GM12801 (cell line): ENCODE results near the gene FHIT.

Source experiments
- TF ChIP-seq, protein P1 (sequence below): IDR thresholded peaks from one replicate; pipeline ENCODE4 v1.5.1; 2011; ENCODE audit warnings: control low read depth; ENCODE audit not compliant: insufficient read length; ENCODE audit errors: extremely low read depth

The FHIT gene

DNA sequence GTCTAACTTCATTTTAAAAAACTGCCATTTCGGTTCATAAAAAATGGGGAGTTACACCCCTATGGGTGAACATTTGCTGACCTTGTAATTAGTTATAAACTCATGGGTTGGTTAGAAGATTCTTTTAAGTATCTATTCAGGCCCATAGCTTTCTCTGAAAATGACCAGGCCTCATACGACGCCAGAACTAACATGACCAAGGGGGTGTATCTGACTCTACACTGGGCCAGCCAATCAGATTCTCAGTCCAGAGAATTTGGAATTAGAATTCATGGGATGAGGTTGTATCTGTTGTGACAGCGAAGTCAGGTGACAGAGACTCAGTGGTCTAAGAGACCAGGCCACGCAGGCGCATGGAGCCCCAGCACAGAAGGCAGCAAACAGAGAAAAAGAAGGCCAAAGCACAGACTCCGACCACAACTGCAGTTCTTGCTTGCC, 981.4 kb downstream of the FHIT start:
- TF ChIP-seq, protein P1, sequence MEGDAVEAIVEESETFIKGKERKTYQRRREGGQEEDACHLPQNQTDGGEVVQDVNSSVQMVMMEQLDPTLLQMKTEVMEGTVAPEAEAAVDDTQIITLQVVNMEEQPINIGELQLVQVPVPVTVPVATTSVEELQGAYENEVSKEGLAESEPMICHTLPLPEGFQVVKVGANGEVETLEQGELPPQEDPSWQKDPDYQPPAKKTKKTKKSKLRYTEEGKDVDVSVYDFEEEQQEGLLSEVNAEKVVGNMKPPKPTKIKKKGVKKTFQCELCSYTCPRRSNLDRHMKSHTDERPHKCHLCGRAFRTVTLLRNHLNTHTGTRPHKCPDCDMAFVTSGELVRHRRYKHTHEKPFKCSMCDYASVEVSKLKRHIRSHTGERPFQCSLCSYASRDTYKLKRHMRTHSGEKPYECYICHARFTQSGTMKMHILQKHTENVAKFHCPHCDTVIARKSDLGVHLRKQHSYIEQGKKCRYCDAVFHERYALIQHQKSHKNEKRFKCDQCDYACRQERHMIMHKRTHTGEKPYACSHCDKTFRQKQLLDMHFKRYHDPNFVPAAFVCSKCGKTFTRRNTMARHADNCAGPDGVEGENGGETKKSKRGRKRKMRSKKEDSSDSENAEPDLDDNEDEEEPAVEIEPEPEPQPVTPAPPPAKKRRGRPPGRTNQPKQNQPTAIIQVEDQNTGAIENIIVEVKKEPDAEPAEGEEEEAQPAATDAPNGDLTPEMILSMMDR, result no peak

DNA sequence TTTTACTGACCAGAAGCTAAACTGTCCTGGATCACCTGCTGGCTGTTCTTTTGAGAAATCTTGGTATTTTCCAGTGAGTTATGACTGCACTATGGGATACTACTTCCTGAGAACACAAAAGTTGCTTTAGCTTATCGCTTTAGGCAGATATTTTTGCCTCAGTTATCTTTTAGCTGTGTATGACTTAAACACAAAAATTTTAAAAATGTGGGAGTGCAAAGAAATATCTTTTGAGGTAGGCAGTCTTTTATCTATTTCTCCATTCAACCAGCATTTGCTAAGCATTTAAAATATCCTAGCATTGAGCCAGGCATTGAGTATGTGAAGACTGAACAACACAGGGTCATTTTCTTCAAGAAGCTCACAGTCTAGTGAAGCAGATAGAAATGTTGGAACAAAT, 981.9 kb downstream of the FHIT start:
- TF ChIP-seq, protein P1, result no peak

DNA sequence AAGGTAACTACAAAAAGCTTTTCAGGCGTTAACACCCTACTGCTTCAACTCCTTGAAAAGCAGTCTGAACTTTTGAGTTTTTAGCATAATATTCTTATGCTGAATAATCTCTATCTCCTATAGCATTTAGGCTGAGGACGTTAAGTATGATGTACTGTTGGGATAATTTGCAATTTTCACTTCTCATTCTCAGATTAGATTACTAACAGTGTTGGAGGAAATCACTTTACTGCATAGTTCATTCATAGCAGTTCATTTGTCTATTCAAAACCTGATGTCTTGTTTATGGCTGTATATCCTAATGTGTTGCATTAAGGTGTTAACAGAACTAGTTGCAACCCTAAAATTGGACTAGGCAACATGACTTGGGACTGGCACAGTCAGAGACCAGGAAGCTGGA, 983.1 kb downstream of the FHIT start:
- TF ChIP-seq, protein P1, result no peak

DNA sequence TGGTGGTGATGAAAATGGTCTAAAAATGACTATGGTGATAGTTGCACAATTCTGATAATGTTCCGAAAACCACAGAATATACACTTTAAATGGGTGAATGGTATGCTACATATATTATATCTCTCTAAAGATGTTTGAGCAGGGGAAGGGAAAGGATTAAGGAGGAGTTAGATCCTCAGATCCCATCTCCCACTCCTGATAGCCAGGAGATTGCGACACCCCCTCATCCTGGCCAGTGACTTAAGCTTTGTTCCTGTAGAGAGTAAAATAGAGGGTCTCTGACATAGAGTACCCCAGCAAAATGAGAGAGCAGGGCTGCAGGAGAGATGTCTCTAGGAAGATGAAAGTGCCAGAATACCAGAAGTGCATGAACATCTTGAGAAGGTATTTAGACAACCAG, 984.8 kb downstream of the FHIT start:
- TF ChIP-seq, protein P1, result no peak

DNA sequence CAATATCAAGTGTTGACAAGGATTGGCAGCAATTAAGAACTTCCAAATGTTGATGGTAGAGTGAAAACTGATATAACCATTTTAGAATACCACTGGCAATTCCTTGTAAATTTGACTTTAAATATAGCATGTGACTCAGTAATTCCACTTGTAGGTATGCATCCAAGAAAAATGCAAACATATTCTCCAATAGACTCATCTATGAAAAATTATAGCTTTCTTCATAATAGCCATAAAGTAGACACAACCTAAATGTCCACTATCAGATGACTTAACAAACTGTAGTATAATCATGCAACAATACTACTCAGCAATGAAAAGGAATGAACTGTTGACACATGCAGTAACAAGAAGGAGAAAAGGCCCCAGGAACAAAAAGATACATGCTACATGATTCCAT, 988.1 kb downstream of the FHIT start:
- TF ChIP-seq, protein P1, result no peak

DNA sequence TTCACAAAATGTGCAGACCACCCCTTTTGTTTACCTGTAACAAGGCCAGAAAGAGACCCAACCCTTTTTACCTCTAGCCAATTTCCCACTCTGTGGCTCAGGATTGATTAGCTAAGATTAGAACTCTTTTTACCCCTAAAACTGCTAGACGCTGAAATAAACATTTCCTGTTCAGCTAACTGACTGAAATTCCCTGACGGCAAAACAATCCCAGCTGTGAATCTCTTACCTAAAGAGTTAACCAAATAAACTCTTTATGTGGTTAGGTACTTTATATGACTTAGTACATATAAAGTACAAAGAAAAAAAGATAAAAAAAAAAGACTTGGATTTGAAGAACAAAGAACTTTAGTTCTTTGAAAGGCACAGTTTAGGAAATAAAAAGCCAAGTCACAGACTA, 988.7 kb downstream of the FHIT start:
- TF ChIP-seq, protein P1, result no peak

DNA sequence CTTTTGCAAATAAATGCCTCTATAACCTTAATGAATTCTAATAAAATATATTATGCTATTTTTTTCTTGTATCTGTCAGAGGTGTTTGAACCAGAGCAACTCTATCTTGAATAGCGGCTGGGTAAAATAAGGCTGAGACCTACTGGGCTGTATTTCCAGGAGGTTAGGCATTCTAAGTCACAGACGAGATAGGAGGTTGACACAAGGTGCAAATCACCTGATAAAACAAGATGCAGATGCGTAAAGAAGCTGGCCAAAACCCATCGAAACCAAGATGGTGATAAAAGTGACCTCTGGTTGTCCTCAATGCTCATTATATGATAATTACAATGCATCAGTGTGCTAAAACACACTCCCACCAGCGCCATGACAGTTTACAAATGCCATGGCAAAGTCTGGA, 990.7 kb downstream of the FHIT start:
- TF ChIP-seq, protein P1, result no peak

DNA sequence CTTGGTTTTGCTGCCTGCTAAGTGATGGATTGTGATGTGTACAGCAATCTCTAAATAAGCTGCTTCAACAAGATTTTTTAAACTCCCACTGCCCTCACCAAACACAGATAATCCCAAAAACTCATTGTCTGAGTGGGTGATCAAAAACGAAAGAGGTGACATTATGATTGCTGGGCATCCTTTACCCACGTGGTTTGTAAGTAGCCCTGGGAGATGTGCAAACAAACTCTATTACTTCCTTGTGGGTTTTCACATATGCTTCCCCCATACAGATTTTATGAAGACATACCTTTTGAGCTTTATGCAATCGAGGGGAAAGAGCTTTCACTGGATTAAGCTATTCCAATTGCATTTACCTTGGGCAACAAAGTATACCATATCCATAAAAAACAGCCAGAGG, 1000.4 kb downstream of the FHIT start:
- TF ChIP-seq, protein P1, result no peak
